Suprapubic skin (tissue), 3 donors: ENCODE data around the gene CAVIN1.

Experiments used
- EP300 ChIP-seq: sonication (generic); formaldehyde crosslinking; IDR thresholded peaks from one replicate; pipeline ENCODE4 v1.6.1; 2017; ENCODE audit warnings: antibody characterized with exemption
- TF ChIP-seq, protein P1 (sequence below), 2 donors: fragments of 200-600 bp in 1 of 2; fragments of 450-650 bp in 1 of 2; sonication (generic) in 1 of 2; IDR thresholded peaks; one replicate each; pipeline ENCODE4 v1.5.1; 2016 to 2019; ENCODE audit warnings: antibody characterized with exemption in 2 of 2, mild to moderate bottlenecking in 1 of 2, moderate library complexity in 1 of 2

DNA sequence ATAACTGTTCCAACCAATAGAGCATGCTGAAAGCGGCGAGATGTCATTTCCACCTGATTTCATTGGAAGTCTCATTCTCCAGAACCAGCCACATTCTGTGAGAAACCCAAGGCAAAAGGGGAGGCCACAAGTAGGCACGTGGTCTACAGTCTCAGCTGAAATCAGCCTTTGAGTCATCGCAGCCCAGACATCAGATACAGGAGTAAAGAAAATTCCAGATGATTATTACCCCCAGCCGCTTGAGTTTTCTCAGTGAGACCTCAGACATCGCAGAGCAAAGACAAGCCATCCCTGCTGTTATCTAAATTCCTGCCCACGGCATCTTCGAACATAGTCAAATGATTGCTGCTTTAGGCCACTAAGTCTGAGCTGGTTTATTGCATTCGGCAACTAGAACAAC lies 57.9 kb downstream of the CAVIN1 start:
- TF ChIP-seq, protein P1, sequence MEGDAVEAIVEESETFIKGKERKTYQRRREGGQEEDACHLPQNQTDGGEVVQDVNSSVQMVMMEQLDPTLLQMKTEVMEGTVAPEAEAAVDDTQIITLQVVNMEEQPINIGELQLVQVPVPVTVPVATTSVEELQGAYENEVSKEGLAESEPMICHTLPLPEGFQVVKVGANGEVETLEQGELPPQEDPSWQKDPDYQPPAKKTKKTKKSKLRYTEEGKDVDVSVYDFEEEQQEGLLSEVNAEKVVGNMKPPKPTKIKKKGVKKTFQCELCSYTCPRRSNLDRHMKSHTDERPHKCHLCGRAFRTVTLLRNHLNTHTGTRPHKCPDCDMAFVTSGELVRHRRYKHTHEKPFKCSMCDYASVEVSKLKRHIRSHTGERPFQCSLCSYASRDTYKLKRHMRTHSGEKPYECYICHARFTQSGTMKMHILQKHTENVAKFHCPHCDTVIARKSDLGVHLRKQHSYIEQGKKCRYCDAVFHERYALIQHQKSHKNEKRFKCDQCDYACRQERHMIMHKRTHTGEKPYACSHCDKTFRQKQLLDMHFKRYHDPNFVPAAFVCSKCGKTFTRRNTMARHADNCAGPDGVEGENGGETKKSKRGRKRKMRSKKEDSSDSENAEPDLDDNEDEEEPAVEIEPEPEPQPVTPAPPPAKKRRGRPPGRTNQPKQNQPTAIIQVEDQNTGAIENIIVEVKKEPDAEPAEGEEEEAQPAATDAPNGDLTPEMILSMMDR (IDR thresholded peaks at IDR 0.05), result no peak
- no peak for TF ChIP-seq EP300
